Activated naive CD4-positive, alpha-beta T cell (primary cell): ENCODE measurements around the gene LRRC37B.
"Not testable (repeated sequence)": the region's sequence is repeated elsewhere in the genome, so short reads cannot be mapped to it uniquely, and the experiment has no call there.

ENCODE experiments used
- DNase-seq, 4 experiments: peaks; one replicate each; lab custom pipeline; 2025; lab: John Stamatoyannopoulos, UW

The LRRC37B gene

DNA sequence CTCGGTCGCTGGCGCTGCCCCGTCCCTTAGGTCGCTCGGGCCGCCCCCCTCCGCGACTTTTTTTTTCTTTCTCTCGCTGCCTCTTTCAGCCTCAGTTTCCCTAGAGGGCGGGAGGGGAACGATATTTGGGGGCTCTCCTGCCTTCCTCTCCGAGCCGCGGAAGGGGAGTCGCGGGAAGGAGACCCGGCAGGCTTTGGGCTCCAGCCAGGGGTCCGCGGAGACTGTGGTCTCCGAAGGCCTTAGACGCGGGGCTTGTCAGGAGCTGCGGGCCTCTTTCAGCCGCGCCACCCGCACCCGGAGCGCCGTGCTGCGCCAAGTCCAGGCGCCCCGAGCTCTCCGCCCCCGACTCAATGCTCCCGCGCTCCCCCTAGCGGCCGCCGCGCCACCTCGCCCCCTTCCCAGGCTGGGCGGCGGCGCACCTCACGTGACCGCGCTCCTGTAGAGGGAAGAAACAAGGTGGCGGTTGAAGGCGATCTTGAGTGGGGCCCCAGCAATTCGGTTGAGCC, at the start of gene LRRC37B:
TSS of gene LRRC37B (plus strand) at position 427 of the 506 bp plus-strand sequence. CDS start 14,010 bp downstream, outside the sequence.
- DNase-seq = peak; percentile 76 to 86 (median 79)

DNA sequence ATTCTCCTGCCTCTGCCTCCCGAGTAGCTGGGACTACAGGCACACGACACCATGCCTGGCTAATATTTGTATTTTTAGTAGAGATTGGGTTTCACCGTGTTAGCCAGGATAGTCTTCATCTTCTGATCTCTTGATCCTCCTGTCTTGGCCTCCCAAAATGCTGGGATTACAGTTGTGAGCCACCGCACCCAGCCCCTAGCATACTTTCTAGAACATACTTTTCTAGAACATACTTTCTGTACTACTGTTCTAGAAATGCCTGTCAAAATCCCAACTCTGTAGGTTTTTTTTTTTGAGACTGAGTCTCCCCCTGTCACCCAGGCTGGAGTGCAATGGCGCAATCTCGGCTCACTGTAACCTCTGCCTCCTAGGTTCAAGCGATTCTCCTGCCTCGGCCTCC, 43.1 kb upstream of the LRRC37B start:
- not testable (repeated sequence) for DNase-seq

DNA sequence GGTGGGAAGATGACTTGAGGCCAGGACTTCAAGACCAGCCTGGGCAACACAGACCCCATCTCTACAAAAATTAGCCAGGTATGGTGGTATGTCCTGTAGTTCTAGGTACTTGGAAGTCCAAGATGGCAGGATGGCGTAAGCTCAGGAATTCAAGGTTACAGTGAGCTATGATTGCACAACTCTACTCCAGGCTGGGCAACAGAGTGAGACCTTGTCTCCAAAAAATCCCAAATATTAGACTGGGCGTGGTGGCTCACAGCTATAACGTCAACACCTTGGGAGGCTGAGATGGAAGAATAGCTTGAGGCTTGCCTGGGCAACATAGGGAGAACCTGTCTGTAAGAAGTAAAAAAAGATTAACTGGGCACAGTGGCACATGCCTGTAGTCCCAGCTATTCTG, 39.5 kb upstream of the LRRC37B start:
- no peak for DNase-seq

DNA sequence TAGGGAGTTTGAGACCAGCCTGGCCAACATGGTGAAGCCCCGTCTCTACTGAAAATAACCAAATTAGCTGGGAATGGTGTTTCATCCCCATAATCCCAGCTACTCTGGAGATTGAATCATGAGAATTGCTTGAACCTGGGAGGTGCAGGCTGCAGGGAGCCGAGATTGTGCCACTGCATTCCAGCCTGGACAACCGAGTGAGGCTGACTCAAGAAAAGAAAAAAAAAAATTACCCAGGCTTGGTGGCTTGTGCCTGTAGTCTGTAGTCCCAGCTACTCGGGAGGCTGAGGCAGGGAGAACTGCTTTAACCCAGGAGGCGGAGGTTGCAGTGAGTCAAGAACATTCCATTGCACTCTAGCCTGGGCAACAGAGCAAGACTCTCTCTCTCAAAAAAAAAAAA, 36.8 kb upstream of the LRRC37B start:
- not testable (repeated sequence) for DNase-seq

DNA sequence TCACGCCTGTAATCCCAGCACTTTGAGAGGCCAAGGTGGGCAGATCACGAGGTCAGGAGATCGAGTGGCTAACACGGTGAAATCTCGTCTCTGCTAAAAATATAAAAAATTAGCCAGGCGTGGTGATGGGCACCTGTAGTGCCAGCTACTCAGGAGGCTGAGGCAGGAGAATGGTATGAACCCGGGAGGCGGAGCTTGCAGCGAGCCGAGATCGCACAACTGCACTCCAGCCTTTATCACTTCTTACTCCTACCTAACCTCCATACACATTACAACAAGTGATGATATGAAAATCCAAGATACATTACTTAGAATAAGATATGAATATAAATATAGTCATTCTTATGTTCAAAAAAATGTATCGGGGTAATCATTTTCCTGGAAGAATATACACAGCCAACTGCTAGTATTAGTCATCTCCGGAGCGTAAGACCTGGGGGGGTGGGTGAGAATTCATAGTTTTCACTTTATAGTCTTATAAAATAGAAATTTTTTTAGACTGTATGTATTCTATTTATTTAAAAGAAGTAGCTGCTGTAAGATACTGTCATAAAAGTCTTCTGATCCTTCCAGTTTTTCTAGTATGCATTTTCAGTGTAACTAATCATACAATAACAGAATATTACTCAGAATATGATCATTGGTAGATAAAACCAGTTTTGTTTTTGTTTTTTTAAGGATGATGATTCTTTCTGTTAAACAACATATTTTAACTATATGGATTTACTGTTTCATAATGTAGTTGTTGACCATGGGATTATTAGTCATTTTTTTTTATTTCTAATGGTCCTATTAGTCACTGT, 32.7 kb upstream of the LRRC37B start:
- DNase-seq = not testable (repeated sequence)

DNA sequence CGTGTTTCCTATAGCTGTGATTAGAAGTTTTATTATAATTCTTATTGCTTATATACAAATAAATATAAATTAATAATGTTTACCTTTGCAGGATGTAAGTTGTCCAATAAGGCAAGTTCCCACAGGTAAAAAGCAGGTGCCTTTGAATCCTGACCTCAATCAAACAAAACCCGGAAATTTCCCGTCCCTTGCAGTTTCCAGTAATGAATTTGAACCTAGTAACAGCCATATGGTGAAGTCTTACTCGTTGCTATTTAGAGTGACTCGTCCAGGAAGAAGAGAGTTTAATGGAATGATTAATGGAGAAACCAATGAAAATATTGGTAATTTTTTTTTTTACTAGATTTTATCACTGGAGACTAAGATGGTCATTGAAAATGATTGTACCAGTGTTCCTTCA, 31.8 kb upstream of the LRRC37B start:
- not testable (repeated sequence) for DNase-seq

DNA sequence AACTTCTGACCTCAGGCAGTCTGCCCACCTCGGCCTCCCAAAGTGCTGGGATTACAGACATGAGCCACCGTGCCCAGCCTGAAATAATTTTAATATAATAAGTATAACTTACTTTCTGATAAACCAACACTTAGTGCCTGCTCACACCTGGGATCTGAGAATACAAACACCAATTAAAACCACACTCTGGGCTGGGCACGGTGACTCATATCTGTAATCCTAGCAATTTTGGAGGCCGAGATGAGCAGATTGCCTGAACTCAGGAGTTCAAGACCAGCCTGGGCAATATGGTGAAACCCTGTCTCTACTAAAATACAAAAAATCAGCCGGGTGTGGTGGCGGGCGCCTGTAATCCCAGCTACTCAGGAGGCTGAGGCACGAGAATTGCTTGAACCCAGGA, 15.4 kb upstream of the LRRC37B start:
- not testable (repeated sequence) for DNase-seq

DNA sequence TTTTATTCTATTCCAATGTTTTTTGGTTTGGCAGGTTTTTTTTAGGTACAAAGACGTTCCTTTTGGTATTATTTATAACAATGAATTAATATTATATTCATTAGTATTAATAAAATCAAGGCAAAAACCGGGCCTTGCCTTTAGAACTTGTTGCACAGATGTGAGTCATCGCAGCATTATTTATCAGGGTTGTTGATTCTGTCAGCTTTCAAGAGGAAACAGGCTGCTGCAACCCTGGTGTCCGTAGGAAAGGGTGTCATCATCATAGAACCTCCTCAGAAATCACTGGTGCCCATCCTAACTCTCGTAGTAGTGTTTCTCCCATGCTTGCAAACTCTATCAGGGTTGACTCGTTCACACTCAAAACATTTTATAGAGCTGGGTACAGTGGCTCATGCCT, 10.2 kb upstream of the LRRC37B start:
- no peak for DNase-seq

DNA sequence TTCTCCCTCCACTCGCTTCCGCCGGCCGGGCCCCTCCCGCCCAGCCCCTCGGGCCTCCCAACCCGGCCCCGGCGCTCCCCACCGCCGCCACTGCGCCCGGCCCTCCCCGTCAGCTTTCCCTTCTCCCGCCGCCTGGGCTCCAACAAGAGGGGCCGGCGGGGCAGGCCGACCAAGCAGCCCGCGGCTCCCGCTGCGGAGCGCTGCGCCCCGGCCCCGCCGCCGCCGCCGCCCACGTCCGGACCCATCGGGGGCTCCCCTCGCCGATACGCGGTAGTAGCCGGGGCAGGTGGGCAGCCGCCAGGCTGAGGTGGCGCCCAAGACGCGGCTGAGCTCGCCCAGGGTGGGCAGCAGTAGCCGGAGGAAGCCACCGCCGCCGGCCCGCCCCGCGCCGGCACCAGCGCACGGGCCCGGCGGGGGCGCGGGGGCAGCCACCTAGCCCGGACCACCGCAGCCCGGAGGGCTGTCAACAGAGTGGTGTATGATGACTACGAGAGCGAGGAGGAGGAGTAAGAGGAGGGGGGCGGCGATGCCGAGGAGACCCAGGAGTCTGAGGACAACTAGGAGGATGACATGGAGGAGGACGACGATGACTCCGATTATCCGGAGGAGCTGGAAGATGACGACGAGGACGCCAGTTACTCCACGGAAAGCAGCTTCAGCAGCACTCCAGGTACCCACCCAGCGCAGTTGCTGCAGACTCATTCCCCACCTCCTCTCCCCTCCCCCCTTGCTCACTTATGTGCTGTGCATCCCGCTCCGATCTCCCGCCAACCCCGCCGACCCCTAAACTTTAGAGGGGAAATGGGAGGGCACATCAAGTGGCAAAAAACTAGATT, 498 bp downstream of the LRRC37B start:
- DNase-seq = peak in 2 of 4 experiments; percentile 9 to 14

DNA sequence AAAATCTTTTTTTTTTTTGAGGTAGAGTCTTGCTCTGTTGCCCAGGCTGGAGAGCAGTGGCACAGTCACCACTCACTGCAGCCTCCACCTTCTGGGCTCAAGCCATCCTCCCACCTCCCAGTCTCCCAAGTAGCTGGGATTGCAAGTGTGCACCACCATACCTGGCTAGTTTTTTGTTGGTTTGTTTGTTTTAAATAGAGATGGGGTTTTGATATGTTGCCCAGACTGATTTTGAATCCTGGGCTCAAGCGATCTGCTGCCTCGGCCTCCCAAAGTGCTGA, 2.0 kb downstream of the LRRC37B start:
- no peak for DNase-seq

DNA sequence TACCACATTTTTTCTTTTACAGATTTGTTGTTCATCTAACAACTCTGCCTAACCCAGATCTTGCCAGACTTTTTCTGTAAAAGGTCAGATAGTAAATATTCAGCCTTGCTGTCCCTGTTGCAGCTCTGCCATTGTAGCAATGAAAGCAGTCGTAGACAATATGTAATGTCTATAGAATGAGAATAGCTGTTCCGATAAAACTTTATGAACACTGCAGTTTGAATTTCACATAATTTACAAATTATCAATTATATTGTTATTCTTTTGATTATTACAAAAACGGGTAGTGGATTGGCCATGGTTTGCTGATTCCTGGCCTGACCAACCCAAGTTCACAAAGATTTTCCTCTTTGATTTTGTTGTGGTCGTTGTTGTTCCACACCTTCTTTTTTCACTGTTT, 2.9 kb downstream of the LRRC37B start:
- DNase-seq = no peak

DNA sequence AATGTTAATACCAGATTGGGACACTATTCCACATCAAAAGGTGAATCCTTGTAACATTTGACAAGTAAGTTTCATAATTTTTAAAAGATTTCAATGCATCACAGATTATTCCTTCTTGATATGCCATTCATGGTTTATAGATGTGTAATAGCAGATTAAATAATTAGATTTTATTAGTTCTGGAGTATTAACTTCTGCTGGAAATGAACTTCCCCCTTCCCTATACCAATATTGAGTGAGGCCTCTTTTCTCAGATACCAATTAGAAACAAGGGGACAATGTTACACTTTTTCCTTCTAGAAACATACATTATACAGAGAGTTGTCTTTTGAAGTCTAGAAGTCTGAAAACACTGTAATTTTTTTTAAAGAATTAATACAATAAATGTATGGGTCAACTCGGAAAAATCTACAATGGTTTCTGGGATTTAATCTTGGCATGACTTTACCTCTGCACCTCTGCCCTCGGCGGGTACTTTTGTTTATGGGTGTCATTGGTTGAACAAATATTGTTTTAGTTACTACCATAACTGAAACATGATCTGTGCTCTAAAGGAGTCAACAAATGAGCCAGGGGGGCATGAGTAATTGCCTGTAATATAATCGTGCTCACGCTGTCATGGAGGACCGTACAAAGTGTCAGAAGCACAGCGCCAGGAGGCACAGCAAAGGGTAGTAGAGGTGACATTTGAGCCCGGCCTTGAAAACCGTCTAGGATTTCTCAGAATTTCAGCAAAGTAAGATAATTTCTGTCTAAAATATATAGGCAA, 8.2 kb downstream of the LRRC37B start:
- no peak for DNase-seq

DNA sequence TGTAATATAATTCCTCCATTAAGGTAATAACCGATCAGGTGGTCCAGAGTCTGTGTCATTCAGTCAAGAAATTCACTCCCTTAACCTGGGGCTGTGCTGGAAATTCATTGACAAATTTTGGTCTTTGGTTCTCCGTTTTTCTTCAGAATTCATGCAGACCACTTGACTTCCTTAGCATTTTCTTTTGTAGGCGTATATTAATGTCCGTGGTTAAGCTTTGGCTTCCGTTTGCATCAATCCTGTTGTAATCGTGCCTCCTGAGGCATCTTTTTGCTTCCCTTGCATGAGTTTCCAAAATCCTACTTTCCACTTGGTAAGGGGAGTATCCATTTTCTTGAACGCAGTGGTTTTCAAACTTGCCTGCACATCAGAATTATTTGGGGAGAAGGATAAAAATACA, 9.0 kb downstream of the LRRC37B start:
- no peak for DNase-seq

DNA sequence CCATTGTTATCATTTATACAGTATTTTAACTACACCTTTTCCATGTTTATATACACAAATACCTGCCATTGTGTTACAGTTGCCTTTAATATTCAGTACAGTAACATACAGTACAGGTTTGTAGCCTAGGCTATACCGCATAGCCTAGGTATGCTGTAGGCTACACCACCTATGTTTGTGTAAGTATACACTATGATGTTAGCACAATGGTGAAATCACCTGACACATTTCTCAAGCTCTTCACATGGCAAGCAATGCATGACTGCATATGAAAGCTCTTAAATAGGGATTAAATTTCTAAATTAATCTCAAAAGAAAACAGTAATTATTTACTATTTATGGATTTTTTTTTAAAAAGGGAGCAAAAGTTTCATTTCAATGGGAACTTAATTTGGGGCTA, 12.0 kb downstream of the LRRC37B start:
- DNase-seq = no peak

DNA sequence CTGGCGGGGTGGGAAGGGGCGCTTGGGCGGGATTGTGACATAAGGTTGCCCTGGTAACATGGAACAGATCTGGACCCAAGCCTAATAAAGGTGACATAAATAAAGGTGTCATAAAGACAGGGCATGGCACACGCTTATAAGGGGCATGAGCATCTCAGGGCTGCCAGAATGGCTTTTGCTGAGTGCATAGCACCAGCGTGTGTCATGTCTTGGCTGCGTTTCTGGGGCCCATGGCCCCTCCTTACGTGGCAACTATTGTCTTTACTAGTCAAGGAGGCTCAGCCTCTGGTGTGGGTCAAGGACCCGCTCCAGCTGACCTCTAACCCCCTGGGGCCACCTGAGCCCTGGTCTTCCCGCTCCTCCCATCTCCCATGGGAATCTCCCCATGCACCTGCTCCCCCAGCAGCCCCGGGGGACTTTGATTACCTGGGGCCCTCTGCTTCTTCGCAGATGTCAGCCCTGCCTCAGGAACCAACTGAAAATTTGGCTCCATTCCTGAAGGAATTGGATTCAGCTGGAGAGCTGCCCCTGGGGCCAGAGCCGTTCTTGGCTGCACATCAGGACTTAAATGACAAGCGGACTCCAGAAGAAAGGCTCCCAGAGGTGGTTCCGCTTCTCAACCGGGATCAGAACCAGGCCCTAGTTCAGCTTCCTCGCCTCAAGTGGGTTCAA, 13.9 kb downstream of the LRRC37B start:
- DNase-seq = no peak

DNA sequence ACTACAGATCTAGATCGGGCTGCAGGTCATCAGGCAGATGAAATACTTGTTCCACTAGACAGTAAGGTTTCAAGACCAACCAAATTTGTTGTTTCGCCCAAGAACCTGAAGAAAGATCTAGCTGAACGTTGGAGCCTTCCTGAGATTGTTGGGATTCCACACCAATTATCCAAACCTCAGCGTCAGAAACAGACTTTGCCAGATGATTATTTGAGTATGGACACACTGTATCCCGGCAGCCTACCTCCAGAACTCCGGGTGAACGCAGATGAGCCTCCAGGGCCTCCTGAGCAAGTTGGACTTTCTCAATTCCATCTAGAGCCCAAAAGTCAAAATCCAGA, 14.4 kb downstream of the LRRC37B start:
- no peak for DNase-seq

DNA sequence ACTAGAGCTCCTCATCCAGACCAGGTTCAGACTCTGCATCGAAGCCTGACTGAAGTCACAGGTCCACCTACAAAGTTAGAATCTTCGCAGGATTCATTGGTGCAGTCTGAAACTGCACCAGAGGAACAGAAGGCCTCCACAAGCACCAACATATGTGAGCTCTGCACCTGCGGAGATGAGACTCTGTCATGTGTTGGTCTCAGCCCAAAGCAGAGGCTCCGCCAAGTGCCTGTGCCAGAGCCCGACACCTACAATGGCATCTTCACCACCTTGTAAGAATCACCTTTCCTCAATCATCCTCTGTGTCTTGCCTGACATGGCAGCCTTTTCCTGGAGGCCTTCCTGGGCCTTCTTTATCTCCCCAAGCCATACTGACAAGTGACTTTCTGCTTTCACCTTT, 15.4 kb downstream of the LRRC37B start:
- DNase-seq = not testable (repeated sequence)

DNA sequence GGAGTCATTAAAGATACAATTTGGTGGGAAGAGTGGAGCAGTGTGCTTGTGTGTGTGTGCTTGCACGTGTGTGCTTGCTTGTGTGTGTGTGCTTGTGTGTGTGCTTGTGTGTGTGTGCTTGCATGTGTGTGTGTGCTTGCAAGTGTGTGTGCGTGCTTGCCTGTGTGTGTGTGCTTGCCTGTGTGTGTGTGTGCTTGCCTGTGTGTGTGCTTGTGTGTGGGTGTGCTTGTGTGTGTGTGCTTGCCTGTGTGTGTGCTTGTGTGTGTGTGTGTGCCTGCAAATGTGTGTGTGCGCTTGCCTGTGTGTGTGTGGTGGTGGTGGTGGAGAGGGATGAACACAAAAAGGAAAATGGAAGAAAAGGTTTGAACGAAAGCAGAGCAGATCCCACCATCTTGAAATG, 20.1 kb downstream of the LRRC37B start:
- not testable (repeated sequence) for DNase-seq

DNA sequence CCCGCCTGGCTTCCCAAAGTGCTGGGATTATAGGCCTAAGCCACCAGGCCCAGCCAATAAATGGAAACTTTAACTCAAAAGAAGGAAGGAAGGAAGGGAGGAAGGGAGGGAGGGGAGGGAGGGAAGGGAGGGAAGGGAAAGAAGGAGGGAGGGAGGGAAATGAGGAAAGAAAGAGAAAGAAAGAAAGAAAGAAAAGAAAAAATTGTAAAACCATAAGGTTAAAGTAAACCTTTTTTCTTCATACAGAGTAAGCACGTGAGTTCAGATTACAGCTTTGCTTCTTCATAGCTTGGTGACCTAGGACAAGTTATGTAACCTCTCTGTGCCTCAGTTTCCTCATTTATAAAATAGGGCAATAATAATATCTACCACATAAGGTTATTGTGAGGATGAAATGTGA, 26.0 kb downstream of the LRRC37B start:
- DNase-seq = no peak

DNA sequence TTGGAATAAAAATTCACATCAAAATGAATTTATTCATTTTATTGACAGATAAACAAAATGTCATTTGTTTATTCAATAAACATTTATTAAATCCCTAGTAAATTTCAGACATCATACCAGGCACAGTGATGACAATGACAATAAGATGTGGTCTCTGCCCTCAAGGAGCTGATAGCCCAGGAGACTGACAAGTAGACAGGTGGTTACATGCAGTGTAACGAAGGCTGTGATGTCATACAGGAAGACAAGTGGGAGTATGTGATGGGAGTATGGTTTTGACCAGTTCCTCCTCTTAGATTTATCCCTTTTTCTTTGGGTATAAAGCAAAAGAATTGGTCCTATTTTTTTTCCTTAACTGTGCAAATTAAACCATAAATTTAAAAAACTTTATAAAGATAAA, 26.6 kb downstream of the LRRC37B start:
- DNase-seq = not testable (repeated sequence)

DNA sequence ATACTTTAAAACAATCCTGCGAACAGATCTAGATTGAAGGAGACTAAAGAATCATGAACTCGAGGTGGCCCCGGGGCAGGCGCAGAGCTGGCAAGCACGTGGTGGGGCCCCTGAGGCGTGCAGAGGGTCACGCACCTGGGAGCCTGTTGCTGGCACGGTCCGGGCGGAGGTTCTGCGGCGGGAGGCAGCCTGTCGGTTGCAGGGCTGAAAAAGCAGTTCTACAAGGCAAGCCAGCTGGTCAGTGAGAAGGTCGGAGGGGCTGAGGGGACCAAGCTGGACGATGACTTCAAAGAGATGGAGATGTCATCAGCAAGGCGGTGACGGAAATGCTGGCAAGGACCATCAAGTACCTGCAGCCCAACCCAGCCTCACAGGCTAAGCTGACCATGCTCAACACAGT, 33.1 kb downstream of the LRRC37B start:
- DNase-seq = not testable (repeated sequence)

DNA sequence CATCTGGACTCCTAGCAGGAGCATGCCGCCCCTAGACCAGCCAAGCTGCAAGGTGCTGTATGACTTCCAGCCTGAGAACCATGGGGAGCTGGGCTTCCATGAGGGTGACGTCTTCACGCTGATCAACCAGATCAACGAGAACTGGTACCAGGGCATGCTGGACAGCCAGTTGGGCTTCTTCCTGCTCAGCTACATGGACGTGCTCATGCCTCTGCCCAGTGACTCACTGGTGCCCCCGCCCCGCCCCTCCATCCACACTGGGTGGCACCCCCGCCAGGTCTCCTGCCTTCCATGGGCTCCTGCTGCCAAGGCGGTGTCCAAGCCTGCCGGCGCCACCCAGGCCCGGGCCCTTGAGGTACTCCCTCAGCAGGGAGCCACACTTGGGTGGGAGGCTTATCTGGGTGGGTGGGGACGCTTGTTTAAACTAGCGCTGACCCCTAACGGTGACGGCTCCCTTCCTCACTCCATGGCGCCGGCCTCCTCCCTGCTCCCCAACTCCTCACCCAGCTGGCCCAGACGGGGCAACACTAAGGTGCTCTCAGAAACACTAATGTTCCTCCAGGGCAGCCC, 34.2 kb downstream of the LRRC37B start:
- not testable (repeated sequence) for DNase-seq
